Measurements from ENCODE around the gene TBC1D22A.
A peak's percentile ranks its signal among the peaks of the same experiment; 100 is the strongest.

Gene TBC1D22A

GRCh38 chr22:46893281-46894020 is 131.0 kb downstream of the TBC1D22A start:
- DNase-seq: no peak

- DNase-seq: no peak
Measured at GRCh38 chr22:46894081-46894671, 131.7 kb downstream of the TBC1D22A start.

GRCh38 chr22:46894851-46895640 is 132.6 kb downstream of the TBC1D22A start:
- no peak for DNase-seq

- DNase-seq: peak; percentile 69
Measured at GRCh38 chr22:46895753-46896152, 133.3 kb downstream of the TBC1D22A start.

GRCh38 chr22:46896166-46896565 is 133.7 kb downstream of the TBC1D22A start:
- no peak for DNase-seq

- no peak for DNase-seq
Measured at GRCh38 chr22:46896568-46897245, 134.3 kb downstream of the TBC1D22A start.

- DNase-seq: peak; percentile 41
Measured at GRCh38 chr22:46897246-46897623, 134.8 kb downstream of the TBC1D22A start.

- DNase-seq: peak; percentile 32
Measured at GRCh38 chr22:46900549-46900948, 138.1 kb downstream of the TBC1D22A start.

GRCh38 chr22:46902436-46902835 is 140.0 kb downstream of the TBC1D22A start:
- DNase-seq: no peak

GRCh38 chr22:46902998-46903916 is 140.8 kb downstream of the TBC1D22A start:
- no peak for DNase-seq

- DNase-seq: no peak
Measured at GRCh38 chr22:46905415-46905814, 143.0 kb downstream of the TBC1D22A start.

- DNase-seq: no peak
Measured at GRCh38 chr22:46905834-46906233, 143.4 kb downstream of the TBC1D22A start.

- DNase-seq: no peak
Measured at GRCh38 chr22:46906326-46907045, 144.0 kb downstream of the TBC1D22A start.

GRCh38 chr22:46907241-46908215 is 145.1 kb downstream of the TBC1D22A start:
- DNase-seq: peak; percentile 27

- DNase-seq: no peak
Measured at GRCh38 chr22:46908641-46909107, 146.2 kb downstream of the TBC1D22A start.

- no peak for DNase-seq
Measured at GRCh38 chr22:46909237-46910030, 147.0 kb downstream of the TBC1D22A start.

- no peak for DNase-seq
Measured at GRCh38 chr22:46910624-46911023, 148.2 kb downstream of the TBC1D22A start.

- DNase-seq: no peak
Measured at GRCh38 chr22:46911346-46911745, 148.9 kb downstream of the TBC1D22A start.

GRCh38 chr22:46913351-46913750 is 150.9 kb downstream of the TBC1D22A start:
- DNase-seq: no peak

All from hematopoietic multipotent progenitor cell treated with erythropoietin and hydrocortisone succinate and interleukin-3 and kit ligand, for 4 days (in vitro differentiated cells).